ENCODE measurements around the gene GRB7. TPM values are rescaled to one million over a fixed set of nuclear protein-coding genes. Genes with fewer than 3 reads are reported as not detected.

GRB7 gene
- total and polyA plus RNA-seq, 2 experiments from 2014 or later, result 12.8 to 28.9 TPM

GRCh38 chr17:39765766-39766165, 28.0 kb downstream of the GRB7 start:
- H3K4me3 ChIP-seq, result no peak overlapping the region
- H4K20me1 ChIP-seq (replicated peaks; ENCODE audit: insufficient read depth), result no peaks in the 10 kb centered on the region; the same call in 1 of the 2 replicates
- no peak overlapping the region for H2AFZ ChIP-seq
- no peak overlapping the region for H3K27ac ChIP-seq (ENCODE audit: low read depth)
- H3K4me1 ChIP-seq (ENCODE audit: insufficient read depth), result no peaks in the 10 kb centered on the region
- TF ChIP-seq NANOG (IDR thresholded peaks at IDR 0.05; ENCODE audit: borderline replicate concordance) (no peak), ZNF331 (CRISPR knock-in tag; IDR thresholded peaks at IDR 0.05; ENCODE audit: low read depth) (no peak), ETS1 (IDR thresholded peaks at IDR 0.05) (no peak), ZNF462 (CRISPR knock-in tag; IDR thresholded peaks at IDR 0.05) (no peak), REST (IDR thresholded peaks at IDR 0.05; ENCODE audit: unreplicated experiment) (no peak), POLR2AphosphoS5 (IDR thresholded peaks at IDR 0.05; ENCODE audit: low read depth) (no peak), STAT1 (IDR thresholded peaks at IDR 0.05; ENCODE audit: unreplicated experiment) (no peak), EZH2 (IDR thresholded peaks at IDR 0.05; ENCODE audit: low read depth, unreplicated experiment) (no peak), CREB1 (CRISPR knock-in tag; IDR thresholded peaks at IDR 0.05; ENCODE audit: low read depth) (no peak), ZNF114 (CRISPR knock-in tag; IDR thresholded peaks at IDR 0.05) (no peak), JUNB (IDR thresholded peaks at IDR 0.05; ENCODE audit: unreplicated experiment) (no peak), EZH2phosphoT487 (IDR thresholded peaks at IDR 0.05; ENCODE audit: unreplicated experiment) (no peak), CTCF (conservative IDR thresholded peaks at IDR 0.05; ENCODE audit: low read depth in 2 of 2) (no peak)
- Mint-ChIP-seq H3K36me3 (ENCODE audit: low read depth) (no peaks in the 10 kb centered on the region), H3K27me3 (ENCODE audit: insufficient read depth, low read depth, poor library complexity) (peaks cover 4% of the 10 kb centered on the region), H3K9me3 (no peaks in the 10 kb centered on the region), H3K27ac (no peak overlapping the region), H3K4me1 (peaks cover 3% of the 10 kb centered on the region; the same call in 1 of the 3 replicates), H3K4me3 (no peak overlapping the region)
- no peaks in the 10 kb centered on the region for H3K79me2 ChIP-seq (replicated peaks; ENCODE audit: insufficient read depth)
- no peaks in the 10 kb centered on the region for H3K27me3 ChIP-seq (ENCODE audit: insufficient read depth)
- no peak for ATAC-seq
- H3F3A ChIP-seq (replicated peaks; ENCODE audit: low read depth), result no peaks in the 10 kb centered on the region
- no peaks in the 10 kb centered on the region for H3K36me3 ChIP-seq (ENCODE audit: insufficient read depth)
- no peak overlapping the region for H3K4me2 ChIP-seq
- no peaks in the 10 kb centered on the region for H3K9me2 ChIP-seq (ENCODE audit: insufficient read depth)
- DNase-seq (ENCODE audit: low spot score), result no peak

Data from GM23338 (cell line).